Calu3 (cell line): ENCODE results near the gene TEX22. TPM values are rescaled to one million over a fixed set of nuclear protein-coding genes. Genes with fewer than 3 reads are reported as not detected.

Experiments used
- BruUV-seq: library from RNA; stranded (reverse); fragments of 400-500 nt; replicated peaks from 2 replicates; lab custom pipeline; 2021; lab: Mats Ljungman, UMichigan
- CTCF ChIA-PET: fragments of 300-600 bp; sonication (Branson Sonifier 250); formaldehyde crosslinking; loops from one replicate; lab custom pipeline; 2022; ENCODE audit warnings: antibody characterized with exemption; lab: Charles Lee
- DNase-seq: peaks from one replicate; pipeline ENCODE4 v3.0.0; 2022
- H3K27ac Mint-ChIP-seq: one replicate; pipeline ENCODE4 v1.8.0; 2022; ENCODE audit warnings: mixed read lengths; ENCODE audit not compliant: unreplicated experiment
- H3K27me3 Mint-ChIP-seq: one replicate; pipeline ENCODE4 v1.8.0; 2022; ENCODE audit warnings: mixed read lengths; ENCODE audit not compliant: unreplicated experiment
- H3K36me3 Mint-ChIP-seq: one replicate; pipeline ENCODE4 v1.8.0; 2022; ENCODE audit warnings: mild to moderate bottlenecking, moderate library complexity, mixed read lengths; ENCODE audit not compliant: insufficient read depth, unreplicated experiment
- H3K4me1 Mint-ChIP-seq: one replicate; pipeline ENCODE4 v1.8.0; 2022; ENCODE audit warnings: mild to moderate bottlenecking, low read depth, mixed read lengths; ENCODE audit not compliant: unreplicated experiment
- H3K4me3 Mint-ChIP-seq: one replicate; pipeline ENCODE4 v1.8.0; 2022; ENCODE audit warnings: mild to moderate bottlenecking, low read depth, moderate library complexity, mixed read lengths; ENCODE audit not compliant: unreplicated experiment
- H3K9me3 Mint-ChIP-seq: one replicate; pipeline ENCODE4 v1.8.0; 2022; ENCODE audit warnings: low read depth, mixed read lengths; ENCODE audit not compliant: unreplicated experiment
- CTCF ChIP-seq: fragments of 200-600 bp; IDR thresholded peaks from one replicate; pipeline ENCODE4 v1.8.0; 2022; ENCODE audit warnings: antibody characterized with exemption; ENCODE audit not compliant: unreplicated experiment
- intact Hi-C: fragments of 100-400 bp; cut with micrococcal nuclease; formaldehyde crosslinking; loops from one replicate; pipeline ENCODE4 v1.10.0; 2022; ENCODE audit not compliant: unreplicated experiment
- total RNA-seq: library from RNA; stranded (reverse); gene quantifications from 2 replicates; pipeline ENCODE4 v1.2.3, GENCODE V29; 2022

Gene TEX22
- total RNA-seq, 1 experiment from 2014 or later: 2.8 TPM

- DNase-seq: no peak
- no peak overlapping the region for H3K4me3 Mint-ChIP-seq
- H3K27me3 Mint-ChIP-seq: no peaks in the 10 kb centered on the region
- TF ChIP-seq CTCF: no peak
- intact Hi-C loops: no loop called here
- no peaks in the 10 kb centered on the region for H3K9me3 Mint-ChIP-seq
- H3K36me3 Mint-ChIP-seq: peaks cover 61% of the 10 kb centered on the region
- H3K27ac Mint-ChIP-seq: no peak overlapping the region
- TSS peak; percentile 6 for BruUV-seq
- peaks cover 24% of the 10 kb centered on the region for H3K4me1 Mint-ChIP-seq
- CTCF ChIA-PET: no interaction called here
Measured at GRCh38 chr14:105423488-105424195, 25.3 kb downstream of the TEX22 start.

- Mint-ChIP-seq H3K27me3 (no peaks in the 10 kb centered on the region), H3K4me1 (peaks cover 21% of the 10 kb centered on the region), H3K36me3 (peaks cover 56% of the 10 kb centered on the region), H3K27ac (no peak overlapping the region), H3K4me3 (no peak overlapping the region), H3K9me3 (no peaks in the 10 kb centered on the region)
- intact Hi-C loops: no loop called here
- DNase-seq: no peak
- CTCF ChIA-PET: no interaction called here
- no TSS peak for BruUV-seq
- TF ChIP-seq CTCF: no peak
Measured at GRCh38 chr14:105424861-105425260, 26.5 kb downstream of the TEX22 start.

- no peak overlapping the region for H3K27ac Mint-ChIP-seq
- H3K4me1 Mint-ChIP-seq: peaks cover 27% of the 10 kb centered on the region
- no peaks in the 10 kb centered on the region for H3K9me3 Mint-ChIP-seq
- no peak for DNase-seq
- TF ChIP-seq CTCF: no peak
- no TSS peak for BruUV-seq
- H3K27me3 Mint-ChIP-seq: no peaks in the 10 kb centered on the region
- CTCF ChIA-PET: no interaction called here
- intact Hi-C loops: no loop called here
- peaks cover 59% of the 10 kb centered on the region for H3K36me3 Mint-ChIP-seq
- H3K4me3 Mint-ChIP-seq: no peak overlapping the region
Measured at GRCh38 chr14:105425823-105426247, 27.5 kb downstream of the TEX22 start.

- TF ChIP-seq CTCF: no peak
- Mint-ChIP-seq H3K9me3 (no peaks in the 10 kb centered on the region), H3K36me3 (peaks cover 52% of the 10 kb centered on the region), H3K4me1 (peaks cover 19% of the 10 kb centered on the region), H3K27ac (no peak overlapping the region), H3K4me3 (no peak overlapping the region), H3K27me3 (no peaks in the 10 kb centered on the region)
- intact Hi-C loops: no loop called here
- CTCF ChIA-PET: no interaction called here
- no peak for DNase-seq
- BruUV-seq: no TSS peak
Measured at GRCh38 chr14:105426416-105427130, 28.2 kb downstream of the TEX22 start.
